HFF-Myc (cell line): ENCODE data around the gene ARHGAP21.

ENCODE experiments used
- DNase-seq: peaks from one replicate; pipeline ENCODE4 v3.0.0-alpha.2; 2011; ENCODE audit warnings: low read depth; ENCODE audit errors: extremely low read depth
- H3K4me3 ChIP-seq: replicated peaks from 2 replicates; pipeline ENCODE4 v1.5.1; 2011; ENCODE audit warnings: low read depth, mild to moderate bottlenecking, control low read depth, low read length
- TF ChIP-seq, protein P1 (sequence below): IDR thresholded peaks from 2 replicates; pipeline ENCODE4 v1.5.1; 2012; ENCODE audit warnings: mild to moderate bottlenecking, low read depth, low read length, control low read depth; ENCODE audit errors: missing control alignments

ARHGAP21 gene

DNA sequence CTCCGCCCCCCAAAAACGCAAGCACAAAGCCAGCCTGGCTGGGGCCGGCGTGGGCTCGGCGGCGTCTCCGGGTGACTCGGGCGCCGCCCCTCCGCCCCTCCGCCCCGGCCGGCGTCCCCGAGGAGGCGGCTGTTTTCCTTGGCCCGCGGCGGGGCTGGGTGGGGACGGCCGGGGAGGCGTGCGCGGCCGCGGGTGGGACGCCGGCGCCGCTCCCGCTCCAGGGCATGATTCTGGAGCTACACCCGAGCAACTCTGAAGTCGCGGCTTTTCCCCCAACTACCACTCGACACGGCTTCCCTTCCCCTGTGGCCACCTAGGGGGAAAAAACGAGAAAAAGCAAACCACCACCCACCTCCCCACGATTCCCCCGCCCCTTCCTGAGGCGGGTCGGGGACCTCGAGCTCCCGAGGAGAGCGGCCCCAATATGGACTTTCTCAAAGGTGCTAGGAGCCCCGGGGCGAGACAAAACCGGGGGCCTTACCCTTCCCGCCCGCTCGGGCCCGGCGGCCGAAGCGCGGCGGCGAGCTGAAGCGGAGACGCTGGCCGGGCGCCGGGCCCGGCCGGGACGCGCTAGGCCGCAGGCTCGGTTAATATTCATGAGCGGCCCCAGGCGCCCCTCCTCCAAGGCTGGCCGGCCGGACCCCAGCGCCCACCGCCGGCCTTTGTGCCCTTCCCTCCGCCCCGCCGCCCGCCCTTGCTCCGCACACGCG is 856 bp downstream of the ARHGAP21 start:
- peak overlapping the region; percentile 78 for H3K4me3 ChIP-seq
- TF ChIP-seq, protein P1, sequence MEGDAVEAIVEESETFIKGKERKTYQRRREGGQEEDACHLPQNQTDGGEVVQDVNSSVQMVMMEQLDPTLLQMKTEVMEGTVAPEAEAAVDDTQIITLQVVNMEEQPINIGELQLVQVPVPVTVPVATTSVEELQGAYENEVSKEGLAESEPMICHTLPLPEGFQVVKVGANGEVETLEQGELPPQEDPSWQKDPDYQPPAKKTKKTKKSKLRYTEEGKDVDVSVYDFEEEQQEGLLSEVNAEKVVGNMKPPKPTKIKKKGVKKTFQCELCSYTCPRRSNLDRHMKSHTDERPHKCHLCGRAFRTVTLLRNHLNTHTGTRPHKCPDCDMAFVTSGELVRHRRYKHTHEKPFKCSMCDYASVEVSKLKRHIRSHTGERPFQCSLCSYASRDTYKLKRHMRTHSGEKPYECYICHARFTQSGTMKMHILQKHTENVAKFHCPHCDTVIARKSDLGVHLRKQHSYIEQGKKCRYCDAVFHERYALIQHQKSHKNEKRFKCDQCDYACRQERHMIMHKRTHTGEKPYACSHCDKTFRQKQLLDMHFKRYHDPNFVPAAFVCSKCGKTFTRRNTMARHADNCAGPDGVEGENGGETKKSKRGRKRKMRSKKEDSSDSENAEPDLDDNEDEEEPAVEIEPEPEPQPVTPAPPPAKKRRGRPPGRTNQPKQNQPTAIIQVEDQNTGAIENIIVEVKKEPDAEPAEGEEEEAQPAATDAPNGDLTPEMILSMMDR: no peak
- DNase-seq: no peak

DNA sequence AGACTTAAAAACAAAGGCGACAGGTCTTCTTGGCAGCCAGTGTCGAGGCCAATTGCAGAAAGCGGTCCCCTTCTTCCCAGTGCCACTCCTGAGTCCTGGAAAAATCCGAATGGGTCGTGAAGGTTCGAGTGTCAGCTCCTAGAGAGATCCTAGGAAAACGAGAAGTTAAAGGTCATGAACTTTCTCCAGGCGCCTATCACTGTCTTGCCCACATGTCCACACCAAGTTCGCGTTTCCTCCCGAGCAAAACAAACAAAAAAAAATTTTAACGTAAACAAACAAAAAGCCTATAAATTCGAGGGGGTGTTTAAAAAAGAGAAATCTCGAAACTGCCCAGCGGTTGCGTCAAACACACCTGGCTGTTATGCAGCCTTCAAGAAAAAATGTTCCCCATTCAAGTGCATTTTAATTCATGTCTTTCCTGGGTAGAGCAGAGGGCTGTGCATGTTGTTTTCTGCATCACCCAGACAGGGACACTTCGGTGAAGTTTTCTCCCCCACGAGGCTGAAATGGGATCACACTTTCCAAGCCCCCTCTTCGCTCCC is 1.5 kb downstream of the ARHGAP21 start:
- peak overlapping the region; percentile 78 for H3K4me3 ChIP-seq
- TF ChIP-seq, protein P1: no peak
- no peak for DNase-seq

DNA sequence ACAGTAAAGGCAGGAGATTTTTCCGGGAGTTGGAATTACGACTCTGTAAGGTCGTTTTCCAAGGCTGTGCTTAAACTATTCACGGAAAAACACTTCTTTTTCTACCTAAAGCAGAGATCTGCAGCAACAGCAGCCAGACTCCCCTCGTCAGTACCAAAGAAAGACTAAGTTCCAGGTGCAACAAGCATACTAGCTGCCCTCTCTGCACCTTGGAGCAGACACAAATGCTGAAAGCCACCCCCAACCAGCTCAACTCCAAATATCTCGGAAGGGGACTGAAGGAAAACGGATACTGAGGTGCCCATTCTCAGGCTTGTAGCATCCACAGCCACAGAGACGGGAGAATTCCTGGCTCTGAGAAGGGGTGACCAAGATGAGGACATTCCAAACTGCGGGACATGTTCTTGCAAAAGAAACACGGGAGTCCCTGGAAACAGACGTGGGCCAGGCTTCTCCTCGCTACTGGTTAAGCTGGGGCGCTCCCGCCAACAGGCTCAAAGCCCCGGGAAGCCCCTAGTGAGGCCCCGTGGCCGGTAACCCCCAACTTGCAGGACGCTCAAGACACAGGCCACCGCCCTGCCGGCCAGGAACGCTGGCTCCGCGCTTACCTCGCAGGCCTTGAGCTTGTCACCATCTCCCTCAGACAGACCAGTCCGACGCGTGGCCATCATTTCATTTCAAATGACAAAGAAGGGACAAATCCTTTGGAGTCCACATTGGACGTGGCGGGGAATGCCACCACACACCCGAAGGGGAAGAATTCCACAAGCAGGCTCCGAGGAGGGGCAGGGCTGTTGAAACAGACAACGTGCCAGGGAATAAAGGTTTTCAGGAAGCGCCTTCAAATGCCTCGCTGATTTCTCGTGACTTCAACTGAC is 2.2 kb downstream of the ARHGAP21 start:
- peak overlapping the region; percentile 78 for H3K4me3 ChIP-seq
- TF ChIP-seq, protein P1: no peak
- DNase-seq: no peak

DNA sequence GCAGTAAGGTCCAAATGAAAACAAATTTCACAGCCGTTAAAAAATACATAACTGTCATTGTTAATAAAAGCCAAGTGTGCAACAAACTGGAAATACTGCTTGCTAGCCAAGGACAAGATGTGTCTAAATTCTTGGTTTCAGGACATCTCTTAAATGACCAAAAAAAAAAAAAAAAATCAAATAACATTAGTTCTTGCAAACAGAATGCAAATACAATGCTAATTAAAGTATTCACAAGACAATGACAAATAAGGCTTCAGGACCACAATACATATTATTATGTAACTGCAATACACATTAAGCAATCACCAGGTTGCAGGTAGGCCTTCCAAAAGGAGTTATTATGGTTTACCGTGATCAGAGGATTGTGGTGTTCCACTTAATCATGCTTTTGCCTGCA is 3.6 kb downstream of the ARHGAP21 start:
- TF ChIP-seq, protein P1: no peak
- DNase-seq: no peak
- peak overlapping the region; percentile 78 for H3K4me3 ChIP-seq

DNA sequence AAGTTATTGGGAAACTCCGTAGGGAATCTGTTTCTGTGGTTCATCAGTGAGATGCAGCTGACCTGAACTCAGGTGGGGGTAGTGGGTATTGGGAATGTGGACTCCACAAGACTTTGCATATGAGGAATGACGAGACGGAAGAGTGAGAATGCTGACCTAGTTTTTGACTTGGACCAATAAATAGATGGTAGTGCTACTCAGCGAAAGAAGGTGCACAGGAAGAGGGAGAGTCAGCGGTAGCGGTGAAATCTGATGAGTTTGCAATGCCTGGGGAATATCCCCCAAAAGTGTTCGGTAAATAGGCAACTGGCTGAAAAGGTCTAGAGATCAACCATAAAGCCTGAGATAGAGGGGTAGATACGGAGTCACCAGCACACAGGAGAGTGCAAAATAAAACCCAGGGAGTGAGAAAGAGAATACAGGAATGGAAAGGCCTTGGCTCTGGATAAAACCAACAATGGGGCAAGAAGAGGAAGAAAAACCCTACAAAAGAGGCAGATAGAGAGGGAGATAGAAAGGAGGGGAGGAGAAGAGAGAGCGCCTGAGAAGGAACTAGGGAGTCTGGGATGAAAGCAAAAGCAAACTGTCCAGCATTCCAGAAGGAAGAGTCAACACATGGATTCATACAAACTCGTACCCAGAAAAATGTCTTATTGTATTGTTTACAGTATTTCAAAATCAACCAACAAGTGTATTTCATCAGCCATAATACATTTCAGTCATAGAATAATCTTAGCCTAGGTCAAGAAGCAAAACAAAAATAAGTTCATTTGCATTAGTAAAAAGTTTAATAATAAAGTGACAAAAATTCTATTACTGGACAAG is 5.4 kb downstream of the ARHGAP21 start:
- peak overlapping the region; percentile 78; the same call in 1 of the 2 replicates for H3K4me3 ChIP-seq
- DNase-seq: no peak
- TF ChIP-seq, protein P1: no peak

DNA sequence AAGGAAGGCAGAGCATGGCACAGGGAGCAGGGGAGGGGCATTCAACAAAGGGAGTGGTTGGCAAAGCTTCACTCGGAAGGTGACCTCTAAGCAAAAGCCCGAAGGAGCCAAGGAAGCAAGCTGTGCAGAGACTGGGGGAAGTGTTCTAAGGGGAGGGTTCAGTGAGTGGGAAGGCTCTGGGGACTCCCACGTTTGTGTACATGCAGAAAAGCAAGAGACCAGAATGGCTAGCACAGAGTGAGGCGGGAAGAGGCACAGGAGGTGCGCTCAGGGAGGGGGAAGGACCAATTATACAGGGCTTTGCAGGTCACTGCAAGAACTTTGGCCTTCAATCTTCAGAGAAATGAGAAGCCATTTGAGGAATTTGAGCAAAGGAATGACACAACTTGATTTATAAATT is 7.4 kb downstream of the ARHGAP21 start:
- TF ChIP-seq, protein P1: no peak
- DNase-seq: no peak
- no peak overlapping the region for H3K4me3 ChIP-seq
